Smooth muscle cell (in vitro differentiated cells): ENCODE data around the gene VAMP3. TPM values are rescaled to one million over a fixed set of nuclear protein-coding genes. Genes with fewer than 3 reads are reported as not detected.

Experiments used
- DNase-seq: peaks from one replicate; lab custom pipeline; 2025; ENCODE audit not compliant: unreplicated experiment; lab: John Stamatoyannopoulos, UW
- H2AFZ ChIP-seq: fragments of 200-600 bp; sonication (generic); 2 replicates; pipeline ENCODE4 v1.6.0; 2016; ENCODE audit warnings: antibody characterized with exemption, low read depth, mild to moderate bottlenecking
- H3F3A ChIP-seq: fragments of 200-600 bp; sonication (generic); 2 replicates; pipeline ENCODE4 v1.6.0; 2017; ENCODE audit warnings: antibody characterized with exemption, low read depth
- H3K27ac ChIP-seq: fragments of 200-600 bp; sonication (generic); 2 replicates; pipeline ENCODE4 v1.5.1; 2016; ENCODE audit warnings: low read depth, mild to moderate bottlenecking
- H3K27me3 ChIP-seq: fragments of 200-600 bp; sonication (generic); 2 replicates; pipeline ENCODE4 v1.6.1; 2016; ENCODE audit warnings: low read depth, mild to moderate bottlenecking
- H3K36me3 ChIP-seq: fragments of 200-600 bp; sonication (generic); 2 replicates; pipeline ENCODE4 v1.5.1; 2016; ENCODE audit warnings: low read depth
- H3K4me1 ChIP-seq: fragments of 200-600 bp; sonication (generic); 2 replicates; pipeline ENCODE4 v1.5.1; 2016; ENCODE audit warnings: low read depth
- H3K4me2 ChIP-seq: fragments of 200-600 bp; sonication (generic); 2 replicates; pipeline ENCODE4 v1.6.0; 2016; ENCODE audit warnings: mild to moderate bottlenecking
- H3K4me3 ChIP-seq: fragments of 200-600 bp; sonication (generic); 2 replicates; pipeline ENCODE4 v1.5.1; 2016; ENCODE audit warnings: mild to moderate bottlenecking
- H3K79me2 ChIP-seq: fragments of 200-600 bp; sonication (generic); 2 replicates; pipeline ENCODE4 v1.6.0; 2016; ENCODE audit warnings: low read depth, mild to moderate bottlenecking
- H3K9ac ChIP-seq: fragments of 200-600 bp; sonication (generic); 2 replicates; pipeline ENCODE4 v1.6.0; 2016; ENCODE audit warnings: low read depth
- H3K9me3 ChIP-seq: fragments of 200-600 bp; sonication (generic); replicated peaks from 2 replicates; pipeline ENCODE4 v1.5.1; 2016; ENCODE audit warnings: low read depth
- H4K20me1 ChIP-seq: fragments of 200-600 bp; sonication (generic); 2 replicates; pipeline ENCODE4 v1.6.0; 2016; ENCODE audit warnings: low read depth
- WGBS: methylation state at CpG from one replicate; pipeline ENCODE4 v1.1.7; 2016; ENCODE audit warnings: low lambda C conversion rate; 5-methylcytosine and 5-hydroxymethylcytosine counted together
- polyA plus RNA-seq: library from polyadenylated mRNA; unstranded; fragments of >200 nt; fragmentation: Nextera tagmentation; extraction: Ambion mirVana; gene quantifications from 2 replicates; pipeline ENCODE4 v1.2.1, GENCODE V29; 2016
- total RNA-seq: library from RNA; depleted of rRNA; stranded (reverse); fragments of >200 nt; gene quantifications from 2 replicates; pipeline ENCODE4 v1.2.3, GENCODE V29; 2014
- TF ChIP-seq, protein P1 (sequence below): fragments of 200-600 bp; sonication (generic); IDR thresholded peaks from 2 replicates; pipeline ENCODE4 v1.5.1; 2017; ENCODE audit warnings: borderline replicate concordance, mild to moderate bottlenecking, antibody characterized with exemption; ENCODE audit not compliant: insufficient read depth, poor library complexity, severe bottlenecking

Gene VAMP3
- total RNA-seq (141 and 146 TPM in 2 replicates), polyA plus RNA-seq (93.0 and 97.4 TPM in 2 replicates)

DNA sequence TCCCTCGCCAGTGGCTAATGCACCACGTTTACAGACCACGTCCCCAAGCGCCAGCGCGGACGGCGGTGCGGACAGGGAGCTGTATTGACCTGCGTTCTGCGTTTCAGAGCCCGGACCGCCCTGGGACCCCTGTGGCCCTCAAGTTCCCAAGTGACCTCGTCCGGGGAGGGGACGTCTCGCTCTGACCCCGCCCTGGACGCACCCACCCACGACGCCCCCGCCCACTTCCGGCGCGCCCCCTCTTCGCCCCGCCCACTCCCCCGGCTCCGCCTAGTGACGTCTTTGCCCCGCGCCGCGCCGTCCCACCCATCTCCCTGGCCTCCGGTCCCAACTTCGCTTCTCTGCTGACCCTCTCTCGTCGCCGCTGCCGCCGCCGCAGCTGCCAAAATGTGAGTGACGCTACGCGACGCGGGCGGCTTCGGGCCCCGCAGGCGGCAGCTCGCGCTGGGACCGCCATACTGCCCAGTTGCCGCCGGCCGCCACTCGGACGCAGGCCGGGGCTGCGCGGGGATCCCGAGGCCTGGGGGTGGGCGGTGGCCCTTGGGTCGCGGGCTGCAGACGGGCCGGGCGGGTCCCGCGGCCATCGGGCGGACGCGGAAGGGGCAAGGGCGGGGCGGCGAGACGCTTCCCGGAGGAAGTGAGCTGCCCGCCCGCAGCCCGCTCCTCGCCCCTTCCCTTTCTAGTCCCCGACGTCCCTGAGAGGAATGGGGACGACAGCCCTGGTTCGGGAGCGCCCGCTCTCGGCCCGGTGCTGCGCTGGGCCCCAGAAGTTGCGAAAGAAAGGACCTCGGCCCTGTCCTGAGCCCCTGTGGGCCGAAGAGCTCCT is at the start of gene VAMP3:
Gene VAMP3 (plus strand): TSS at position 300 of the 826 bp plus-strand sequence. CDS start 88 bp downstream, at position 388.
- TF ChIP-seq, protein P1, sequence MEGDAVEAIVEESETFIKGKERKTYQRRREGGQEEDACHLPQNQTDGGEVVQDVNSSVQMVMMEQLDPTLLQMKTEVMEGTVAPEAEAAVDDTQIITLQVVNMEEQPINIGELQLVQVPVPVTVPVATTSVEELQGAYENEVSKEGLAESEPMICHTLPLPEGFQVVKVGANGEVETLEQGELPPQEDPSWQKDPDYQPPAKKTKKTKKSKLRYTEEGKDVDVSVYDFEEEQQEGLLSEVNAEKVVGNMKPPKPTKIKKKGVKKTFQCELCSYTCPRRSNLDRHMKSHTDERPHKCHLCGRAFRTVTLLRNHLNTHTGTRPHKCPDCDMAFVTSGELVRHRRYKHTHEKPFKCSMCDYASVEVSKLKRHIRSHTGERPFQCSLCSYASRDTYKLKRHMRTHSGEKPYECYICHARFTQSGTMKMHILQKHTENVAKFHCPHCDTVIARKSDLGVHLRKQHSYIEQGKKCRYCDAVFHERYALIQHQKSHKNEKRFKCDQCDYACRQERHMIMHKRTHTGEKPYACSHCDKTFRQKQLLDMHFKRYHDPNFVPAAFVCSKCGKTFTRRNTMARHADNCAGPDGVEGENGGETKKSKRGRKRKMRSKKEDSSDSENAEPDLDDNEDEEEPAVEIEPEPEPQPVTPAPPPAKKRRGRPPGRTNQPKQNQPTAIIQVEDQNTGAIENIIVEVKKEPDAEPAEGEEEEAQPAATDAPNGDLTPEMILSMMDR: no peak
- peak; percentile 77 for DNase-seq
- under 1% methylated on average over 61 of the region's 97 CpGs for WGBS

DNA sequence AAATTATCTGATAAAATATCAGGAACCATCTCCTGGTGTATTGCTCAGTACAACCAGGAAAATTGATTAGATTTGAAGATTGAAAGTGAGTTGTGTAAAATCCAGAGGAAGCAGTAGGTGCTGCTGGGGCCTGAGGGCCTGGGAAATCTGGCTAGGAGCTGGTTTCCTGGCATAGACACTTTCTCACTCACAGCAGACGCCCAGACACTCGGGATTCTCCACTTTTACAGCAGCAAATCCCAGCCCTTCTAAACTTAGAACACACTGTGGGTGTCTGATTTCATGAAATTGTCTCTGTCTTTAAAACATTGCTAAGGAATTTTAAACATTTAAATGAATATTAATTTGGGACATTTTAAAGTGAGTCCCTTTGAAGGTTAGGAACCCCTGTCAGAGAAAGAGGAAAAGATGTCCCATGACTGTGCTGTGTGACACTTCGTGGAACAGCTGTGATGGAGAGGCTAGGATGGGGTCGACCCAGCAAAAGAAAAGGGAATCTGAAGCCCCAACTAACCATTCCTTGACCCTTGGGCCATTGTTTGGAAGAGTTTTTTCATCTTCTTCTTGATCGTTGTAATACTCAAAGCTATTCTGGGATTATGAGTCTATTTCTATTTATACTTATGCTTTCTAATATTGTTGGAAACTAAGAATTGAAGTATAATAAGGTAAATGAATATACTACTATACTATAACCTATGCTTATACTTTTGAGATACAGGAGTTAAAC is 49.0 kb upstream of the VAMP3 start:
- Histone ChIP-seq H3F3A (no peaks in the 10 kb centered on the region), H2AFZ (no peak overlapping the region), H4K20me1 (no peaks in the 10 kb centered on the region), H3K4me1 (no peaks in the 10 kb centered on the region), H3K27me3 (no peaks in the 10 kb centered on the region), H3K9me3 (no peaks in the 10 kb centered on the region), H3K4me3 (no peak overlapping the region), H3K4me2 (no peak overlapping the region), H3K9ac (no peak overlapping the region), H3K36me3 (no peaks in the 10 kb centered on the region), H3K27ac (no peak overlapping the region), H3K79me2 (no peaks in the 10 kb centered on the region)
- 62% methylated on average over 5 of the region's 5 CpGs for WGBS
- TF ChIP-seq, protein P1: no peak
- no peak for DNase-seq

More for the DNA sequence above, at the start of gene VAMP3:
- Histone ChIP-seq H3K36me3 (no peaks in the 10 kb centered on the region), H3K4me1 (peaks cover 18% of the 10 kb centered on the region), H4K20me1 (peaks cover 32% of the 10 kb centered on the region), H3K79me2 (peaks cover 47% of the 10 kb centered on the region), H3K27ac (peak within 1 kb of the TSS; percentile 85), H3K27me3 (no peaks in the 10 kb centered on the region), H3K4me2 (peak within 1 kb of the TSS; percentile 100), H3F3A (no peaks in the 10 kb centered on the region), H3K9ac (peak within 1 kb of the TSS; percentile 94), H3K4me3 (peak within 1 kb of the TSS; percentile 99), H2AFZ (peak within 1 kb of the TSS; percentile 91), H3K9me3 (no peaks in the 10 kb centered on the region)

DNA sequence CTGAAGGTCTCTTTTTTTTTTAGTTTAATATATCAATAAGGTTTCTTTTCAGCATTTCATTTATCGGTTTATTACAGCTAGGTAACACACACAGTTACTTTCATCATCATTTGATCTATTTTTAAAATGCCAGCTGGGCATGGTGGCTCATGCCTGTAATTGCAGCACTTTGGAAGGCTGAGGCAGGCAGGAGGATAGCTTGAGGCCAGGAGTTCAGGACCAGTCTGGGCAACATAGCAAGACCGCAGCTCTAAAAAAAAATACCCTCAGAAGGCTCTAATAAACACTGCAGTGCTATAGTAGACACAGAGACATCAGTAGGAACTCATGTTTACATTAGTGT is 48.5 kb upstream of the VAMP3 start:
- WGBS: 94% methylated on average over 2 of the region's 2 CpGs
- Histone ChIP-seq H3K27me3 (no peaks in the 10 kb centered on the region), H3K79me2 (no peaks in the 10 kb centered on the region), H3K4me1 (no peaks in the 10 kb centered on the region), H3K4me2 (no peak overlapping the region), H3K36me3 (no peaks in the 10 kb centered on the region), H4K20me1 (no peaks in the 10 kb centered on the region), H2AFZ (no peak overlapping the region), H3F3A (no peaks in the 10 kb centered on the region), H3K9me3 (no peaks in the 10 kb centered on the region), H3K9ac (no peak overlapping the region), H3K4me3 (no peak overlapping the region), H3K27ac (no peak overlapping the region)
- DNase-seq: no peak
- TF ChIP-seq, protein P1: no peak
